Stimulated activated CD8-positive, alpha-beta memory T cell treated with anti-CD3 and anti-CD28 coated beads, Interleukin-7, amount 100 ng/mL, for 1 hour (primary cell): ENCODE measurements around the gene PERCC1.

Experiments used
- DNase-seq, 2 donors: peaks; one replicate each; pipeline ENCODE4 v3.0.0-alpha.2; 2020; ENCODE audit warnings: low read depth in 2 of 2

The PERCC1 gene

GRCh38 chr16:1412847-1413246 lies 18.0 kb upstream of the PERCC1 start:
- no peak for DNase-seq

DNA sequence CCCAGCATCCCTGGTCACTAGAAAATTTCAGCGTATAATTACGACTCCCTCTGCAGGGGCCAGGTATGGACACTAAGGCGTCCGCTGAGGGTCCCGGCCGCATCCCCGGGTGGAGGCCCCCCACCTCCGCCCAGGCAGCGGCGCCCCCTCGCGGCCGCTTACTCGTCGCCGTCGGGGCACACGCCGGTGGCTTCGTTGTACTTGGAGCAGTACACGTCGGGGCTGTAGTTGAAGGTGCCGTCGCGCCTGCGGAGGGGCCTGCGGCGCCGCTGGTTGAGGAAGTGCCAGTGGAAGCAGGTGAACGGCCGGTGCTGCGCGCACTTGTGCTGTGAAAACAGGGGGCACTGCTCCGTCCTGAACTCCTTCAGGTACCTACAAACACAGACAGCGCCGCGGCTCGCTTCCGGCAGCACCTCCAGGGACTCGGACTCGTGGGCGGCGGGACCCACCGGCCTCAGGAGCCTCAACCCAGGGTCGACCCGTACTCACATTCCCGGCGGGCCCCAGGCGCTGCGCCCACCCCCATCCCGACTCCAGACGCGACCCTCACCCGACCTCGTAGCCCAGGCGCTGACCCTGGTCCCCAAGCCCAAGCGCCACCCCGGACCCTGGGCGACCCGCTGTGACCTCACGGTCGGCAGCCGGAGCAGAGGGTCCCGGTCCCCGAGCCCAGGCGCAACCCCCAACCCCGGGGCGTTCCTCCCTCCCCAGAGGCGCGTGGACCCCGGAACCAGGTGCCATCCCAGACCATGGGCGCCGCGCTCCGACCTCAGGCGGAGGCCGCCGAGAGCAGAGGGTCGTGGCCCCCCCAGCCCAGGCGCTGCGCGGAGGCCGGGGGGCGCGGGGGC lies 17.0 kb upstream of the PERCC1 start:
- peak; percentile 33 to 42 for DNase-seq

DNA sequence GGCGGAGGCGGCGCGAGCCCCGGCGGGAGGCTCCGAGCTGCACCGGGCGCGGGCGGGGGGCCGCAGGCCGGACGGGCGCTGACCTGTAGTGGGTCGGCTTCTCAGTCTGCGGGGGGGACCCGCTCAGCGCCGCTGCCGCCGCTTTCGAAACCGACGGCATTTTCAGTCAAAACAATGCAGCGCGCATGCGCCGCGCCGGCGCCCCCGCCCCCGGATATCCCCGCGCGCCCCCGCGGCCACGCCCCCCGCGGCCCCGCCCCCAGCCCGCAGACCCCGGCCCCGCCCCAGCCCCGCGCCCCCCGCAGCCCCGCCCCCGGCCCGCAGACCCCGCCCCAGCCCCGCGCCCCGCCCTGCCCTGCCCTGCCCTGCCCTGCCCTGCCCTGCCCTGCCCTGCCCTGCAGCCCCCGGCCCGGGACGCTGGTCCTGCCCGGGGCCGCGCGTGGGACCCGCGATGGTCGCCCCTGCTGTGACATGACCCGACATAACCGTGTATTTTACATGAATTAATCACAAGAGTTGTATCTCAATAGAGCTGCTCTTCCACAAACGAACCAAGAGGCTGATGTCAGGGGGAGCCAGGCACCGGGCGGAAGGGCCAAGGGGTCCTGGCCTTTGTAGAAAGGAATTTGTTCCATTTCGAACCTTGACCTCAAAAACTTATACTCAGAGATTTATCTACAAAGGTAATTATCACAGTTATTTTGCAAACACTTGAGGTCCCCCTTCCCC lies 16.2 kb upstream of the PERCC1 start, which contains the start of gene UNKL:
UNKL (minus strand) TSS at position 173 of the 729 bp plus-strand sequence; CDS start at position 160, 13 bp downstream.
- DNase-seq = peak; percentile 64 to 72

GRCh38 chr16:1416521-1416941 lies 14.3 kb upstream of the PERCC1 start:
- DNase-seq = no peak

- DNase-seq = no peak
Observed at GRCh38 chr16:1420111-1420539, 10.8 kb upstream of the PERCC1 start.

DNA sequence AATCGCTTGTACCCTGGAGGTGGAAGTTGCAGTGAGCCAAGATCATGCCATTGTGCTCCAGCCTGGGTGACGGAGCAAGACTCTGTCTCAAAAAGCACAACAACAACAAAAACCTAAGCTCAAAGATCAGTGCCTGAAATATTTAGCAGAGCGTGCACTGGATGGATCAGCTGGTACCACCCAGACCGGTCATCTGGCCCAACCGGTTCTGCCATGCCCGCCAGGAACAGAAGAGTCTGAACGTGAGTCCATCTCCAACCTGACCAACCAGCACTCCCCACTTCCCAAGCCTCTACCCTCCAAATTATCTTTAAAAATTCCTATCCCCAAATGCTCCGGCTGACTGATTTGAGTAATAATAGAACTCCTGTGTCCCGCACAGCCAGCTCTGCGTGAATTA lies 8.8 kb upstream of the PERCC1 start:
- DNase-seq = no peak

- DNase-seq = no peak
Observed at GRCh38 chr16:1424028-1424427, 6.8 kb upstream of the PERCC1 start.

GRCh38 chr16:1425616-1426370 lies 5.1 kb upstream of the PERCC1 start:
- DNase-seq = no peak

DNA sequence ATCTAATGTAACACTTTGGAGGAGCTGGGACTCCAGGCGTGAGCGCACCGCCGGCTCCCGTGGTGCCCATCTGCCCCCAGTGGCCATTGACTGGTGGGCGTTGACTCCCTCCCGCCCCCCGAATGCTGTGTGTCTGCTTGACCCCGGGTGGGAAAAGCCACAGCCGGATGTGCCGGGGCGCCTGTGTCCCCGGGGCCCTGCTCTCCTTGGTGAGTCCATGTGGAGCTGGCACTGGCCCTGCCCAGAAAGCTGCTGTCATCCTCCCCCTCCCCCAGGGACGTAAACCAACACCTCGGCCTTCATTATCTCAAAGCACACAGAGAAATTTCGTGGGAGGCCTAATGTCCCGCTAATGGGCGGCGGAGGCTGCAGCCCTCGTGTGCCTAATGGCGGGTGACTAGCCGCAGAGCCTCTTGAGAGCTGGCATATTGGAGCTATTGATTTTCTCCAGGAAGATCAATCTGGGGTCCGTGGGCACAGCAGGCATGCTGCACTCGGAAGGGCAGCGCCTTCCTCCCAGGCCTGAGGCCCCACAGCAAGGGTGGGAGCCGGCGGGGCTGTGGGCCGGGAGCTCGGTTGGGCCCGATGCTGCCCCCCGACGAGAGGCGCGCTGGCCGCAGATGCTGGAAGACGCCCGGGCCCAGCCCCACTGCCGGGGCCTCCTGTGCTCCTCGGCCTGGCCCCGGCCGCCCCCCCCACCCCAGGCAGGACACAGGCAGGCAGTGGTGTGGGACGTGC lies 4.0 kb upstream of the PERCC1 start:
- no peak for DNase-seq

- DNase-seq = no peak
Observed at GRCh38 chr16:1427473-1428461, 3.1 kb upstream of the PERCC1 start.

DNA sequence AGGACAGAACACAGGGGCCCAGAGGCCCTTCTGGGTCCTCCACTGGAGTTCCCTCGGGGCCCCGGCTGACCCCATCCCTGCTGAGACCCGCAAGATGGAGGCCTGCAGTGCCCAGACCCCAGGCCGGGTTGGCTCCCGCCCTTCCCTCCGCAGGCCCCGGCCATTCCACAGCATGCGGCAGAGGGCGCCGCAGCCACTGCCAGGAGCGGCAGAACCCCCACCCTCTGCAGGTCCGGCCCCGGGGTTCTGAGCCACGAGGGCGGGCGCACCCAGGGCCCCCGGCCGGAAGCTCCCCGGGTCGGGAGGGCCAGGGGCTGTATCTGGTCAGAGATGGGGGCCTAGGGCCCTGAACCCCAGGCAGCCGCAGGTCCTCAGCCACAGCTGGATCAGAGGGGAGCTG lies 2.4 kb upstream of the PERCC1 start:
- no peak for DNase-seq

DNA sequence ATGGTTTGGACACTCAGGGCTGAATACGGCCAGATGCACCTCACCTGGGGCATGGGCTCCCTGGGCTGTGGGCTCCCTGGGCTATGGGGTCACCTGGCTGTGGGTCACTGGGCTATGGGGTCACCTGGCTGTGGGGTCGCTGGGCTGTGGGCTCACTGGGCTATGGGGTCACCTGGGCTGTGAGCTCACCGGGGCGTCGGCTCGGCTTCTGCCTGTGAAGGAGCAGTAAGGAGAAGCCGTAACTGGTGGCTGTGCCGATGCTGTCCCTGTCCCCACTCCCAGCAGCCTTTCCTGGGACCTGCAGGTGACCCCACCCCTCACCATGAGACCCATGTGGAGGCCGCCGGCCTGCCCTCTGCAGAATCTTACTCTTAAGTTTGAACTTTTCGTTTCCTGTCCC lies 1.9 kb upstream of the PERCC1 start:
- DNase-seq = no peak

DNA sequence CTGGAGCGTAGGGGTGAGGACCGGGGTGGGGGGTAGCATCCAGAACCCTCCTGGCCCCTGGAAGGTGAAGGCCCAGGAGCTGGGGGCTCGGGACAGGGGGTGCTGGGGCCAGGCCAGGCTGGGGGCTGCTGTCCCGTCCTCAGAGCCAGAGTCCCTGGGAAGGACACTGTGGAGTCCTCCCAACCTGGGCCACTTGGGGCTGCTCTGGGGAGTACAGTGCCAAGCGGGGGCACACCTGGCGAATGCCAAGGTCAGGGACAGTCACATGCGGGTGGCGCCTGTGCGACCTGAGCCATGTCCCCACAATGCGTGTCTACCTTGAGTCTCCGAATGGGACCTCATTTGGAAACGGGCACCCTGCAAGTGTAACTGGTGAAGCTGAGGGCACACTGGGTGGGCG lies 1.2 kb upstream of the PERCC1 start:
- no peak for DNase-seq

GRCh38 chr16:1430214-1430758 lies 592 bp upstream of the PERCC1 start:
- DNase-seq = no peak

- DNase-seq = no peak
Observed at GRCh38 chr16:1431497-1432270, 806 bp downstream of the PERCC1 start.

DNA sequence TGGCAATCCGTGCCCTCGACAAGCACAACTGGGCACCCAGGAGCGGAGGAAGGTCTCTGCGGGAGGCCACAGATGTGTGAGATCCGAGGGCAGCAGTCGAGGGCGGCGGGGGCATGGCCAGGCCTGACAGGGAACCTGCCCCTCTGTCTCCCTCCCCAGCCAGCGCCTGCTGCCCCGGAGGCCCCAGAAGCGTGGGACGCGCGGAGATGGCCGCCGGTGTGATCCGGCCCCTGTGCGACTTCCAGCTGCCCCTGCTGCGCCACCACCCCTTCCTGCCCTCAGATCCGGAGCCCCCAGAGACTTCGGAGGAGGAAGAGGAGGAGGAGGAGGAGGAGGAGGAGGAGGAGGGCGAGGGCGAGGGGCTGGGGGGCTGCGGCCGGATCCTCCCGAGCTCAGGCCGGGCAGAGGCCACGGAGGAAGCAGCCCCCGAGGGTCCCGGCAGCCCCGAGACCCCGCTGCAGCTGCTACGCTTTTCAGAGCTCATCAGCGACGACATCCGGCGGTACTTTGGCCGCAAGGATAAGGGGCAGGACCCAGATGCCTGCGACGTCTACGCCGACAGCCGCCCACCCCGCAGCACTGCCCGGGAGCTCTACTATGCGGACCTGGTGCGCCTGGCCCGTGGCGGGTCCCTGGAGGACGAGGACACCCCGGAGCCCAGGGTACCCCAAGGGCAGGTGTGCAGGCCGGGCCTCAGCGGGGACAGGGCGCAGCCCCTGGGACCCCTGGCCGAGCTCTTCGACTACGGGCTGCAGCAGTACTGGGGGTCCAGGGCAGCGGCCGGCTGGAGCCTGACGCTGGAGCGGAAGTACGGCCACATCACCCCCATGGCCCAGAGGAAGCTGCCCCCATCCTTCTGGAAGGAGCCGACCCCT lies 1.7 kb downstream of the PERCC1 start:
- no peak for DNase-seq

DNA sequence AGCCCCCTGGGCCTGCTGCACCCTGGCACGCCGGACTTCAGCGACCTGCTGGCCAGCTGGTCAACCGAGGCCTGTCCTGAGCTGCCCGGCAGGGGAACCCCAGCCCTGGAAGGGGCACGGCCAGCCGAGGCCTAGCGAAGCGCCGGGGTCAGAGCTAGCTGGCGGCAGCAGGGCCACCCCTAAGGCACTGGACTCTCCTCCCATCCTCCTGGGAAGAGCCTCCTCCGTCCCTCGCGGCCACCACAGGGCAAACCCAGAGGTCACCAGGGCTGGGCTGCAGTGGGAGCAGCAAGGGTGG lies 2.3 kb downstream of the PERCC1 start:
- DNase-seq = no peak

GRCh38 chr16:1433756-1434155 lies 2.9 kb downstream of the PERCC1 start:
- no peak for DNase-seq
